Measurements from ENCODE around the gene EMC8. TPM values are rescaled to one million over a fixed set of nuclear protein-coding genes. Genes with fewer than 3 reads are reported as not detected.

EMC8 gene
- total RNA-seq, 1 experiment from 2014 or later: 73.0 TPM

- Histone ChIP-seq H2AFZ (ENCODE audit: low read depth, low read length, poor library complexity, severe bottlenecking) (no peak overlapping the region), H3K9ac (ENCODE audit: low read length) (no peak overlapping the region), H3K4me1 (ENCODE audit: control insufficient read depth in 1 of 2, insufficient read depth in 2 of 2, low read length in 2 of 2) (peaks cover 3 to 7% of the 10 kb centered on the region in 2 experiments), H3K36me3 (ENCODE audit: control insufficient read depth in 1 of 2, insufficient read depth in 2 of 2, low read length in 2 of 2) (peaks cover 3 to 5% of the 10 kb centered on the region in 2 experiments; a peak in 2 of 4 replicates), H3K4me3 (replicated peaks in 1 of 2; ENCODE audit: low read depth in 1 of 2, low read length in 2 of 2) (no peak overlapping the region), H3K27me3 (ENCODE audit: insufficient read depth, low read length) (no peaks in the 10 kb centered on the region), H3K9me2 (ENCODE audit: insufficient read depth) (no peaks in the 10 kb centered on the region), H3K79me2 (ENCODE audit: insufficient read depth, low read length) (no peaks in the 10 kb centered on the region), H3K9me3 (ENCODE audit: control insufficient read depth in 1 of 2, insufficient read depth in 1 of 2, low read depth in 1 of 2, low read length in 2 of 2) (no peaks in the 10 kb centered on the region), H3K27ac (ENCODE audit: low read depth, low read length) (no peak overlapping the region), H4K20me1 (ENCODE audit: insufficient read depth) (no peaks in the 10 kb centered on the region), H3K4me2 (ENCODE audit: low read length) (no peak overlapping the region)
- BruUV-seq (replicated peaks): no TSS peak
- TF ChIP-seq TCF7L2 (IDR thresholded peaks at IDR 0.05; ENCODE audit: borderline replicate concordance, extremely low read depth, insufficient read depth, insufficient read length) (no peak), CBX3 (IDR thresholded peaks at IDR 0.05; ENCODE audit: low read depth) (no peak), POLR2A (IDR thresholded peaks at IDR 0.05; ENCODE audit: borderline replicate concordance, extremely low read depth, insufficient read depth, insufficient read length) (no peak), EGR1 (IDR thresholded peaks at IDR 0.05; ENCODE audit: low read depth) (no peak)
- CTCF ChIA-PET: no interaction called here
- no peak for ATAC-seq
- RAD21 ChIA-PET (ENCODE audit: low non-redundant PET in 1 of 2, low total read pairs in 2 of 2, uncharacterized antibody in 2 of 2, unreplicated experiment in 2 of 2): no interaction called here
- no peak for DNase-seq (ENCODE audit: low read depth, low spot score)
- POLR2A ChIA-PET: no interaction called here
- intact Hi-C loops (cut with micrococcal nuclease): no loop called here
Measured at GRCh38 chr16:85773044-85773443, 26.3 kb downstream of the EMC8 start.

- Histone ChIP-seq H3K36me3 (ENCODE audit: control insufficient read depth in 1 of 2, insufficient read depth in 2 of 2, low read length in 2 of 2) (no peaks in the 10 kb centered on the region), H3K4me3 (replicated peaks in 1 of 2; ENCODE audit: low read depth in 1 of 2, low read length in 2 of 2) (no peak overlapping the region), H3K9me2 (ENCODE audit: insufficient read depth) (no peaks in the 10 kb centered on the region), H3K79me2 (ENCODE audit: insufficient read depth, low read length) (no peaks in the 10 kb centered on the region), H3K4me2 (ENCODE audit: low read length) (no peak overlapping the region), H2AFZ (ENCODE audit: low read depth, low read length, poor library complexity, severe bottlenecking) (no peak overlapping the region), H3K9me3 (ENCODE audit: control insufficient read depth in 1 of 2, insufficient read depth in 1 of 2, low read depth in 1 of 2, low read length in 2 of 2) (no peaks in the 10 kb centered on the region), H3K4me1 (ENCODE audit: control insufficient read depth in 1 of 2, insufficient read depth in 2 of 2, low read length in 2 of 2) (peaks cover 15 to 20% of the 10 kb centered on the region in 2 experiments), H3K27ac (ENCODE audit: low read depth, low read length) (no peak overlapping the region), H3K27me3 (ENCODE audit: insufficient read depth, low read length) (no peaks in the 10 kb centered on the region), H3K9ac (ENCODE audit: low read length) (no peak overlapping the region), H4K20me1 (ENCODE audit: insufficient read depth) (no peaks in the 10 kb centered on the region)
- no peak for DNase-seq (ENCODE audit: low read depth, low spot score)
- ChIA-PET CTCF (interaction anchor here (0.6 kb wide), 1 partner anchor 11 kb away, joined by 4 read pairs; no protein-coding TSS in a partner anchor), POLR2A (no interaction called here), RAD21 (ENCODE audit: low non-redundant PET in 1 of 2, low total read pairs in 2 of 2, uncharacterized antibody in 2 of 2, unreplicated experiment in 2 of 2) (no interaction called here)
- intact Hi-C loops (cut with micrococcal nuclease): no loop called here
- ATAC-seq: no peak
- no TSS peak for BruUV-seq (replicated peaks)
- TF ChIP-seq ZBTB33 (IDR thresholded peaks at IDR 0.05; ENCODE audit: extremely low read depth, insufficient replicate concordance, low read length) (no peak), EGR1 (IDR thresholded peaks at IDR 0.05; ENCODE audit: low read depth) (no peak)
Measured at GRCh38 chr16:85770741-85771140, 28.6 kb downstream of the EMC8 start.
